IMR-90 (cell line): ENCODE results near the gene SMKR1. TPM values are rescaled to one million over a fixed set of nuclear protein-coding genes. Genes with fewer than 3 reads are reported as not detected.

Experiments
- ATAC-seq: fragments of 200-7000 bp; cut with Tn5 transposase; 2 replicates; pipeline ENCODE4 v1.9.1; 2020; ENCODE audit warnings: low read depth, mild to moderate bottlenecking, moderate library complexity
- BruUV-seq: library from RNA; stranded (reverse); fragments of 400-500 nt; replicated peaks from 2 replicates; lab custom pipeline; 2021; lab: Mats Ljungman, UMichigan
- CTCF ChIA-PET: fragments of 300-600 bp; formaldehyde crosslinking; extraction: SDS; loops from one replicate; lab custom pipeline; 2021; ENCODE audit warnings: antibody characterized with exemption; lab: Yijun Ruan, JAX
- POLR2A ChIA-PET: fragments of 300-600 bp; sonication (Branson Sonifier 250); formaldehyde crosslinking; loops from one replicate; lab custom pipeline; 2022; ENCODE audit warnings: antibody characterized with exemption; ENCODE audit not compliant: unreplicated experiment; lab: Charles Lee
- DNase-seq: peaks from one replicate; pipeline ENCODE4 v3.0.0; 2013
- H2AFZ ChIP-seq: replicated peaks from 2 replicates; pipeline ENCODE3; 2013; ENCODE audit warnings: low read length, mild to moderate bottlenecking; ENCODE audit not compliant: poor library complexity
- H2AK5ac ChIP-seq: 2 replicates; pipeline ENCODE4 v1.6.1; 2013; ENCODE audit warnings: low read depth, low read length, inconsistent platforms
- H2AK9ac ChIP-seq: replicated peaks from 2 replicates; pipeline ENCODE3; 2013; ENCODE audit warnings: mild to moderate bottlenecking, low read depth, low read length, moderate library complexity; ENCODE audit not compliant: poor library complexity
- H2BK120ac ChIP-seq: 2 replicates; pipeline ENCODE4 v1.6.1; 2013; ENCODE audit warnings: low read depth, low read length, inconsistent platforms
- H2BK15ac ChIP-seq: 3 replicates; pipeline ENCODE4 v1.6.1; 2013; ENCODE audit warnings: low read depth, low read length, inconsistent platforms
- H2BK20ac ChIP-seq: 2 replicates; pipeline ENCODE4 v1.6.1; 2013; ENCODE audit warnings: low read depth, mild to moderate bottlenecking, inconsistent platforms, low read length, moderate library complexity
- H2BK5ac ChIP-seq: 2 replicates; pipeline ENCODE4 v1.6.1; 2013; ENCODE audit warnings: mild to moderate bottlenecking, low read depth, low read length, inconsistent platforms; ENCODE audit not compliant: poor library complexity, severe bottlenecking
- H3K14ac ChIP-seq: replicated peaks from 2 replicates; pipeline ENCODE4 v1.6.1; 2013; ENCODE audit warnings: low read depth, low read length, inconsistent platforms
- H3K18ac ChIP-seq: 2 replicates; pipeline ENCODE4 v1.6.1; 2013; ENCODE audit warnings: low read depth, low read length, control low read depth
- H3K23ac ChIP-seq: 2 replicates; pipeline ENCODE4 v1.6.1; 2013; ENCODE audit warnings: low read depth, low read length, inconsistent platforms
- H3K27ac ChIP-seq: 2 replicates; pipeline ENCODE4 v1.5.1; 2013; ENCODE audit warnings: mild to moderate bottlenecking, control low read depth, low read length; ENCODE audit not compliant: insufficient read depth
- H3K27me3 ChIP-seq: 2 replicates; pipeline ENCODE4 v1.6.1; 2013; ENCODE audit warnings: low read length; ENCODE audit not compliant: control insufficient read depth, insufficient read depth
- H3K36me3 ChIP-seq: 2 replicates; pipeline ENCODE4 v1.6.1; 2013; ENCODE audit warnings: low read length, mixed read lengths; ENCODE audit not compliant: control insufficient read depth, insufficient read depth
- H3K4ac ChIP-seq: 2 replicates; pipeline ENCODE4 v1.6.1; 2013; ENCODE audit warnings: low read depth, low read length, inconsistent platforms
- H3K4me1 ChIP-seq: 2 replicates; pipeline ENCODE4 v1.6.1; 2013; ENCODE audit warnings: low read length, mixed read lengths; ENCODE audit not compliant: control insufficient read depth, insufficient read depth
- H3K4me2 ChIP-seq: 2 replicates; pipeline ENCODE4 v1.6.1; 2013; ENCODE audit warnings: low read depth, mild to moderate bottlenecking, control low read depth, low read length, moderate library complexity
- H3K4me3 ChIP-seq: 2 replicates; pipeline ENCODE4 v1.5.1; 2013; ENCODE audit warnings: low read depth, mild to moderate bottlenecking, control low read depth, low read length, moderate library complexity; ENCODE audit not compliant: insufficient read depth
- H3K56ac ChIP-seq: 2 replicates; pipeline ENCODE4 v1.6.1; 2013; ENCODE audit warnings: low read length, inconsistent platforms; ENCODE audit not compliant: insufficient read depth; ENCODE audit errors: extremely low read depth
- H3K79me1 ChIP-seq, 2 experiments: 2 replicates each; pipeline ENCODE4 v1.6.1; 2013; ENCODE audit warnings: low read length in 2 of 2, inconsistent platforms in 1 of 2, low read depth in 1 of 2
- H3K9ac ChIP-seq: 2 replicates; pipeline ENCODE4 v1.6.1; 2013; ENCODE audit warnings: low read depth, low read length, control low read depth
- H3K9me1 ChIP-seq: 2 replicates; pipeline ENCODE4 v1.6.1; 2013; ENCODE audit warnings: low read length, inconsistent platforms; ENCODE audit not compliant: insufficient read depth
- H3K9me3 ChIP-seq: 2 replicates; pipeline ENCODE4 v1.6.1; 2013; ENCODE audit warnings: low read length; ENCODE audit not compliant: control insufficient read depth, insufficient read depth
- H4K20me1 ChIP-seq: 2 replicates; pipeline ENCODE4 v1.6.1; 2013; ENCODE audit warnings: low read length, inconsistent platforms; ENCODE audit not compliant: insufficient read depth
- H4K5ac ChIP-seq: 2 replicates; pipeline ENCODE4 v1.6.1; 2013; ENCODE audit warnings: mild to moderate bottlenecking, low read depth, low read length, control low read depth
- H4K8ac ChIP-seq, 2 experiments: 2 replicates each; pipeline ENCODE4 v1.6.1; 2013; ENCODE audit warnings: low read depth in 2 of 2, low read length in 2 of 2, control low read depth in 1 of 2, inconsistent platforms in 1 of 2
- H4K91ac ChIP-seq: 2 replicates; pipeline ENCODE4 v1.6.1; 2013; ENCODE audit warnings: low read depth, low read length, inconsistent platforms; ENCODE audit not compliant: insufficient read depth
- BHLHE40 ChIP-seq: fragments of 150-350 bp; IDR thresholded peaks from 2 replicates; pipeline ENCODE4 v1.6.1; 2016; ENCODE audit warnings: mild to moderate bottlenecking, low read depth, low read length
- CEBPB ChIP-seq: IDR thresholded peaks from 2 replicates; pipeline ENCODE4 v1.6.1; 2012; ENCODE audit warnings: low read depth, low read length, improper control_type of control experiment
- CHD1 ChIP-seq: IDR thresholded peaks from 2 replicates; pipeline ENCODE4 v1.6.1; 2012; ENCODE audit warnings: low read depth, low read length, improper control_type of control experiment
- CTCF ChIP-seq: conservative IDR thresholded peaks from 2 replicates; pipeline ENCODE4 v1.5.1; 2012; ENCODE audit warnings: mild to moderate bottlenecking, low read depth, low read length, improper control_type of control experiment
- ELK1 ChIP-seq: fragments of 150-350 bp; IDR thresholded peaks from 2 replicates; pipeline ENCODE4 v1.6.1; 2016; ENCODE audit warnings: low read depth, mild to moderate bottlenecking, low read length, moderate library complexity, borderline replicate concordance
- FOS ChIP-seq: fragments of 150-350 bp; IDR thresholded peaks from 2 replicates; pipeline ENCODE4 v1.6.1; 2016; ENCODE audit warnings: low read depth, low read length
- MAFK ChIP-seq: IDR thresholded peaks from 2 replicates; pipeline ENCODE4 v1.6.1; 2012; ENCODE audit warnings: low read depth, low read length, improper control_type of control experiment
- MAZ ChIP-seq: IDR thresholded peaks from 2 replicates; pipeline ENCODE4 v1.6.1; 2012; ENCODE audit warnings: low read depth, mild to moderate bottlenecking, low read length, improper control_type of control experiment, moderate library complexity, borderline replicate concordance
- MXI1 ChIP-seq: IDR thresholded peaks from 2 replicates; pipeline ENCODE4 v1.6.1; 2012; ENCODE audit warnings: low read depth, mild to moderate bottlenecking, low read length, moderate library complexity, borderline replicate concordance
- NFE2L2 ChIP-seq: fragments of 150-350 bp; IDR thresholded peaks from 2 replicates; pipeline ENCODE4 v1.6.1; 2016; ENCODE audit warnings: low read depth, mild to moderate bottlenecking, low read length
- POLR2A ChIP-seq: IDR thresholded peaks from 2 replicates; pipeline ENCODE4 v1.6.1; 2012; ENCODE audit warnings: mild to moderate bottlenecking, low read depth, low read length
- RAD21 ChIP-seq: IDR thresholded peaks from 2 replicates; pipeline ENCODE4 v1.6.1; 2012; ENCODE audit warnings: low read length, improper control_type of control experiment
- RCOR1 ChIP-seq: IDR thresholded peaks from 2 replicates; pipeline ENCODE4 v1.6.1; 2012; ENCODE audit warnings: mild to moderate bottlenecking, low read length, improper control_type of control experiment; ENCODE audit not compliant: insufficient replicate concordance
- RFX5 ChIP-seq: IDR thresholded peaks from 2 replicates; pipeline ENCODE4 v1.8.0; 2012; ENCODE audit warnings: low read depth, mild to moderate bottlenecking, low read length, moderate library complexity
- SMC3 ChIP-seq: fragments of 150-350 bp; IDR thresholded peaks from 2 replicates; pipeline ENCODE4 v1.6.1; 2016; ENCODE audit warnings: low read depth, mild to moderate bottlenecking, antibody characterized with exemption, low read length, moderate library complexity
- USF2 ChIP-seq: fragments of 150-350 bp; IDR thresholded peaks from 2 replicates; pipeline ENCODE4 v1.6.1; 2017; ENCODE audit warnings: mild to moderate bottlenecking, antibody characterized with exemption, low read length, low read depth
- WGBS, 2 experiments: methylation state at CpG; one replicate each; pipeline versions ENCODE4 v1.1.5 to v1.1.7; 2013; ENCODE audit warnings: missing lambda C conversion rate in 2 of 2; ENCODE audit not compliant: insufficient read length in 1 of 2; ENCODE audit errors: extremely low coverage in 2 of 2; 5-methylcytosine and 5-hydroxymethylcytosine counted together
- dilution Hi-C: fragments of 300-500 bp; cut with HindIII; formaldehyde crosslinking; loops from one replicate; pipeline ENCODE4 v1.14.3; 2018; ENCODE audit warnings: low sequenced_read_pairs; ENCODE audit not compliant: unreplicated experiment
- in situ Hi-C: fragments of 300-500 bp; cut with MboI; formaldehyde crosslinking; loops from 3 replicates; pipeline ENCODE4 v1.14.3; 2019; ENCODE audit warnings: low sequenced_read_pairs, inconsistent platforms, mixed read lengths
- intact Hi-C: fragments of 100-400 bp; cut with micrococcal nuclease; formaldehyde crosslinking; loops from 2 replicates; pipeline ENCODE4 v1.10.0; 2022
- polyA plus RNA-seq, 3 experiments: library from polyadenylated mRNA; depleted of rRNA; stranded (reverse); fragments of >200 nt; gene quantifications; 2 replicates each; pipeline ENCODE4 v1.2.3, GENCODE V29; 2012; ENCODE audit warnings: low replicate concordance in 1 of 3
- total RNA-seq: library from RNA; depleted of rRNA; stranded (reverse); fragments of >200 nt; gene quantifications from 2 replicates; pipeline ENCODE4 v1.2.3, GENCODE V29; 2012

Gene SMKR1
- total and polyA plus RNA-seq, 2 of the 4 experiments (the other 2 are of a cell fraction): 0.26 TPM; not detected in 1

- DNase-seq: no peak
- H3K27ac ChIP-seq: no peak overlapping the region
- no peak overlapping the region for H3K4me2 ChIP-seq
- no peak overlapping the region for H2BK20ac ChIP-seq
- H3K14ac ChIP-seq: no peak overlapping the region
- dilution Hi-C loops (no loop called here), in situ Hi-C loops (no loop called here), intact Hi-C loops (no loop called here)
- H3K4me3 ChIP-seq: no peak overlapping the region
- H2BK120ac ChIP-seq: no peak overlapping the region
- ChIA-PET POLR2A (no interaction called here), CTCF (no interaction called here)
- H3K79me1 ChIP-seq: no peaks in the 10 kb centered on the region
- H3K27me3 ChIP-seq: peaks cover 29% of the 10 kb centered on the region
- no peak overlapping the region for H4K5ac ChIP-seq
- H3K56ac ChIP-seq: no peak overlapping the region
- no peaks in the 10 kb centered on the region for H3K9me1 ChIP-seq
- 0 out of 2 replicates have a peak, but pooled peaks cover 2% of the 10 kb centered on the region for H3K9me3 ChIP-seq
- no peaks in the 10 kb centered on the region for H3K4me1 ChIP-seq
- no peak overlapping the region for H2BK5ac ChIP-seq
- no peak overlapping the region for H3K4ac ChIP-seq
- no peak for ATAC-seq
- no peak overlapping the region for H2AK5ac ChIP-seq
- H4K91ac ChIP-seq: no peak overlapping the region
- BruUV-seq: no TSS peak
- H2AK9ac ChIP-seq: no peak overlapping the region
- no peak overlapping the region for H2BK15ac ChIP-seq
- no peak overlapping the region for H2AFZ ChIP-seq
- H3K18ac ChIP-seq: no peak overlapping the region
- WGBS, 2 experiments: 83% methylated on average over 1 of the region's 10 CpGs; no CpG with 5 or more reads in 1 of the 2 experiments
- no peaks in the 10 kb centered on the region for H3K36me3 ChIP-seq
- no peaks in the 10 kb centered on the region for H4K20me1 ChIP-seq
- H3K9ac ChIP-seq: no peak overlapping the region
- TF ChIP-seq MAZ: no peak
- TF ChIP-seq POLR2A: no peak
- TF ChIP-seq NFE2L2: no peak
- no peak for TF ChIP-seq CEBPB
- no peak for TF ChIP-seq USF2
- no peak for TF ChIP-seq RAD21
- no peak for TF ChIP-seq CHD1
- TF ChIP-seq MXI1: no peak
- TF ChIP-seq BHLHE40: no peak
- no peak for TF ChIP-seq RFX5
- TF ChIP-seq ELK1: no peak
- no peak for TF ChIP-seq RCOR1
- no peak for TF ChIP-seq SMC3
- TF ChIP-seq MAFK: no peak
- no peak for TF ChIP-seq CTCF
- TF ChIP-seq FOS: no peak
- H3K23ac ChIP-seq: no peak overlapping the region
- H4K8ac ChIP-seq: no peak overlapping the region
Observed at GRCh38 chr7:129540340-129540739, 38.0 kb downstream of the SMKR1 start.
